HG03280 (cell line): Measurements from ENCODE around the gene CNBD2.
"Not testable (repeated sequence)": the region's sequence is repeated elsewhere in the genome, so short reads cannot be mapped to it uniquely, and the experiment has no call there.

Source experiments
- ATAC-seq: cut with Tn5 transposase; IDR thresholded peaks from one replicate; pipeline ENCODE4 v1.9.1; 2021; ENCODE audit warnings: mild to moderate bottlenecking, moderate library complexity; ENCODE audit not compliant: unreplicated experiment

Gene CNBD2

GRCh38 chr20:36060676-36061075, 92.3 kb downstream of the CNBD2 start:
- no peak for ATAC-seq

GRCh38 chr20:36061754-36062153, 93.4 kb downstream of the CNBD2 start:
- ATAC-seq: no peak

GRCh38 chr20:36062799-36063198, 94.4 kb downstream of the CNBD2 start:
- ATAC-seq: no peak

GRCh38 chr20:36063916-36064657, 95.7 kb downstream of the CNBD2 start:
- no peak for ATAC-seq

GRCh38 chr20:36064658-36065426, 96.5 kb downstream of the CNBD2 start:
- ATAC-seq: peak; percentile 93

- no peak for ATAC-seq
These were observed 97.1 kb downstream of the CNBD2 start for GRCh38 chr20:36065427-36065998.

GRCh38 chr20:36066777-36067176, 98.4 kb downstream of the CNBD2 start:
- ATAC-seq: no peak

GRCh38 chr20:36068526-36068925, 100.1 kb downstream of the CNBD2 start:
- not testable (repeated sequence) for ATAC-seq

GRCh38 chr20:36070451-36070850, 102.1 kb downstream of the CNBD2 start:
- no peak for ATAC-seq

GRCh38 chr20:36071848-36072247, 103.5 kb downstream of the CNBD2 start:
- no peak for ATAC-seq

GRCh38 chr20:36074983-36075382, 106.6 kb downstream of the CNBD2 start:
- no peak for ATAC-seq

- ATAC-seq: not testable (repeated sequence)
These were observed 109.4 kb downstream of the CNBD2 start for GRCh38 chr20:36077762-36078161.

- no peak for ATAC-seq
These were observed 111.1 kb downstream of the CNBD2 start for GRCh38 chr20:36079486-36079885.

- not testable (repeated sequence) for ATAC-seq
These were observed 111.6 kb downstream of the CNBD2 start for GRCh38 chr20:36079984-36080383.
